KMS-11 (cell line): ENCODE data around the gene MTAP.

Source experiments
- H2AFZ ChIP-seq: fragments of 200-600 bp; sonication (generic); 2 replicates; pipeline ENCODE4 v1.6.1; 2016; ENCODE audit warnings: antibody characterized with exemption, mixed run types, low read depth
- H3K27ac ChIP-seq: fragments of 200-600 bp; sonication (generic); 2 replicates; pipeline ENCODE4 v1.6.1; 2016; ENCODE audit warnings: mild to moderate bottlenecking, mixed run types
- H3K27me3 ChIP-seq: fragments of 200-600 bp; sonication (generic); 2 replicates; pipeline ENCODE4 v1.6.1; 2017; ENCODE audit warnings: mild to moderate bottlenecking, low read depth, mixed run types, moderate library complexity; ENCODE audit not compliant: insufficient read depth
- H3K36me3 ChIP-seq: fragments of 200-600 bp; sonication (generic); 2 replicates; pipeline ENCODE4 v1.6.1; 2017; ENCODE audit warnings: mild to moderate bottlenecking, mixed run types; ENCODE audit not compliant: insufficient read depth
- H3K4me1 ChIP-seq: fragments of 200-600 bp; sonication (generic); 2 replicates; pipeline ENCODE4 v1.6.1; 2016; ENCODE audit warnings: mild to moderate bottlenecking, low read depth, mixed run types; ENCODE audit not compliant: poor library complexity, severe bottlenecking
- H3K4me2 ChIP-seq: fragments of 200-600 bp; sonication (generic); 2 replicates; pipeline ENCODE4 v1.7.0; 2016; ENCODE audit warnings: mild to moderate bottlenecking, mixed run types
- H3K4me3 ChIP-seq: fragments of 200-600 bp; sonication (generic); IDR thresholded peaks from 2 replicates; pipeline ENCODE4 v1.6.1; 2017; ENCODE audit warnings: low read depth, low read length, mixed read lengths; ENCODE audit not compliant: insufficient read depth
- H3K79me2 ChIP-seq: fragments of 200-600 bp; sonication (generic); 2 replicates; pipeline ENCODE4 v1.6.1; 2016; ENCODE audit warnings: low read depth, mixed run types; ENCODE audit not compliant: insufficient read depth
- H3K9ac ChIP-seq: fragments of 200-600 bp; sonication (generic); 2 replicates; pipeline ENCODE4 v1.6.1; 2016; ENCODE audit warnings: mild to moderate bottlenecking, mixed run types
- H4K20me1 ChIP-seq: fragments of 200-600 bp; sonication (generic); 2 replicates; pipeline ENCODE4 v1.6.1; 2016; ENCODE audit warnings: mild to moderate bottlenecking, mixed run types; ENCODE audit not compliant: insufficient read depth
- TF ChIP-seq, protein P1 (sequence below): fragments of 200-600 bp; sonication (generic); conservative IDR thresholded peaks from 2 replicates; pipeline ENCODE4 v1.6.1; 2017; ENCODE audit warnings: low read depth, mild to moderate bottlenecking, antibody characterized with exemption, low read length, moderate library complexity, mixed read lengths

The MTAP gene

DNA sequence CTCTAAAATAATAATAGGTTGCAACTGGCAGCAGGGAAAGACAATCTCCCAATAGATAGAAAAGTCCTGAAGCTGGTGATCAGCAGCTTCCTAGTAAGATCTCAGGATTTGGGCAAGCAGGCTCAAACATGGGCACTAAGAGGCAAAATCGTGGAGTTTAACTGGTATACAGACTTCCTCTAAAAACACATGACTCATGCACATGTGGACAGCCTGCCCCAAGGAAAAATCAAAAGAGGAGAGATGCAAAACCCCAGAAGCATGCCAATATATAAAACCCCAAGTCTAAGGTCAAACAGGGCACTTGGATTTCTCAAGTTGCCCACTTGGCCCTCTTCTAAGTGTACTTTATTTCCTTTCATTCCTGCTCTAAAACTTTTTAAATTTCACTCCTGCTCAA lies 129.0 kb downstream of the MTAP start:
- H3K4me1 ChIP-seq = no peaks in the 10 kb centered on the region
- no peak overlapping the region for H3K27ac ChIP-seq
- no peak overlapping the region for H3K4me3 ChIP-seq
- H2AFZ ChIP-seq = no peak overlapping the region
- H3K4me2 ChIP-seq = no peak overlapping the region
- H3K9ac ChIP-seq = no peak overlapping the region
- TF ChIP-seq, protein P1, sequence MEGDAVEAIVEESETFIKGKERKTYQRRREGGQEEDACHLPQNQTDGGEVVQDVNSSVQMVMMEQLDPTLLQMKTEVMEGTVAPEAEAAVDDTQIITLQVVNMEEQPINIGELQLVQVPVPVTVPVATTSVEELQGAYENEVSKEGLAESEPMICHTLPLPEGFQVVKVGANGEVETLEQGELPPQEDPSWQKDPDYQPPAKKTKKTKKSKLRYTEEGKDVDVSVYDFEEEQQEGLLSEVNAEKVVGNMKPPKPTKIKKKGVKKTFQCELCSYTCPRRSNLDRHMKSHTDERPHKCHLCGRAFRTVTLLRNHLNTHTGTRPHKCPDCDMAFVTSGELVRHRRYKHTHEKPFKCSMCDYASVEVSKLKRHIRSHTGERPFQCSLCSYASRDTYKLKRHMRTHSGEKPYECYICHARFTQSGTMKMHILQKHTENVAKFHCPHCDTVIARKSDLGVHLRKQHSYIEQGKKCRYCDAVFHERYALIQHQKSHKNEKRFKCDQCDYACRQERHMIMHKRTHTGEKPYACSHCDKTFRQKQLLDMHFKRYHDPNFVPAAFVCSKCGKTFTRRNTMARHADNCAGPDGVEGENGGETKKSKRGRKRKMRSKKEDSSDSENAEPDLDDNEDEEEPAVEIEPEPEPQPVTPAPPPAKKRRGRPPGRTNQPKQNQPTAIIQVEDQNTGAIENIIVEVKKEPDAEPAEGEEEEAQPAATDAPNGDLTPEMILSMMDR = no peak
- H3K36me3 ChIP-seq = no peaks in the 10 kb centered on the region
- H3K79me2 ChIP-seq = no peaks in the 10 kb centered on the region
- H3K27me3 ChIP-seq = no peaks in the 10 kb centered on the region
- H4K20me1 ChIP-seq = no peaks in the 10 kb centered on the region

DNA sequence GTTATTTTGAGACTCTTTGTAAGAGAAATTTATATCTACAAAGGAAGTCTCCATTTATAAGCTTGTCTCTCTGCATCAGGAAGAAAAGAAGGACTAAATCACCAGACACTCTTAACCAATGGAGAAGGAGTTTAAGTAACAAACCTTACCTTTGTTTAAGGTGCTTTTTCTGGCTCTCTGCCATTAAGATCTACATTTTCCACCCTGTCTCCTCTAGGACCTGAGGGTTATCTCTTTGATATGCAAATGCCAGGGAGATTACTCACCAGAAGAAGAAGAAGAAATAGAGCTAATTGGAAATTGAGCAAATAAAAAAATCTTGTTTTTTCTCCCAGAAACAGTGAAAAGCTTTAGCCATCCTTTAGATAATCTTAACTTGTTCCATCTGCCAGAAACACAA lies 130.8 kb downstream of the MTAP start:
- Histone ChIP-seq H3K27me3 (no peaks in the 10 kb centered on the region), H4K20me1 (no peaks in the 10 kb centered on the region), H3K4me1 (no peaks in the 10 kb centered on the region), H3K9ac (no peak overlapping the region), H3K79me2 (no peaks in the 10 kb centered on the region), H3K4me3 (no peak overlapping the region), H3K4me2 (no peak overlapping the region), H3K27ac (no peak overlapping the region), H3K36me3 (no peaks in the 10 kb centered on the region), H2AFZ (no peak overlapping the region)
- TF ChIP-seq, protein P1 = no peak

DNA sequence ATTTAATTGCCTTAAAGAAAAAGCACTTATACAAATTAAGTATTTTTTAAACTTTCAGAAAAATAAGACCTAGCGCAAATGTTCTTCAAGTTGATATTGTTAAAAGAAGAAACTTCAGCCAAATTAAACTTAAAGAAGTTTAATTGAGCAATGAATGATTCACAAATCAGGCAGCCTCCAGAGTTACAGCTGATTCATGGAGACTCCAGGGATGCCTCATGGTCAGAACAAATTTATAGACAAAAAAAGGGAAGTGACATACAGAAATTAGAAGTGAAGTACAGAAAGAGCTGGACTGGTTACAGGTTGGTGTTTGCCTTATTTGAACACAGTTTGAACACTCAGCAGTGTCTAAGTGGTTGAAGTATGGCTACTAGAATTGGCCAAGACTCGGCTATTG lies 131.4 kb downstream of the MTAP start:
- Histone ChIP-seq H2AFZ (no peak overlapping the region), H3K4me1 (no peaks in the 10 kb centered on the region), H3K4me3 (no peak overlapping the region), H4K20me1 (no peaks in the 10 kb centered on the region), H3K27ac (no peak overlapping the region), H3K27me3 (no peaks in the 10 kb centered on the region), H3K36me3 (no peaks in the 10 kb centered on the region), H3K4me2 (no peak overlapping the region), H3K79me2 (no peaks in the 10 kb centered on the region), H3K9ac (no peak overlapping the region)
- TF ChIP-seq, protein P1 = no peak

DNA sequence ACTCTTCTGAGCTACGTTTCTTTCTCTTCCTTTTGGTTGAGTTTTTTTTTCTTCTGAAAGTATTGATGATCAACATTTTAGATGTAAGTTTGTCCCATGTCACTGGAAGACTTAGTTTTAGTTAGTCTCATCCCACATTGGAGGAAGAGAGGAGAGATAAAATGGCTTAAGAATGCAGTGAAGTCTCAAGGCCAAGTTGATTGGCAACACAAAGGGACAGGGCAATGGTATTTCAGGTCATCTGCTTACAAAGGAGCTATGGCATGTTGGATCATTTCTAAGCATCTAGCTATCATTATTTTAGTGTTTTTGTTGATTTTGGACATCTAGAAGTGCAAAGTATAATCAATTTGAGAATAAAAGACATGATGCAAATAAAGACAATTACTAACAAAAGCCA lies 133.2 kb downstream of the MTAP start:
- no peaks in the 10 kb centered on the region for H4K20me1 ChIP-seq
- no peak overlapping the region for H3K27ac ChIP-seq
- H3K36me3 ChIP-seq = no peaks in the 10 kb centered on the region
- TF ChIP-seq, protein P1 = no peak
- H2AFZ ChIP-seq = no peak overlapping the region
- no peaks in the 10 kb centered on the region for H3K4me1 ChIP-seq
- H3K27me3 ChIP-seq = no peaks in the 10 kb centered on the region
- H3K79me2 ChIP-seq = no peaks in the 10 kb centered on the region
- H3K4me2 ChIP-seq = no peak overlapping the region
- H3K9ac ChIP-seq = no peak overlapping the region
- H3K4me3 ChIP-seq = no peak overlapping the region

DNA sequence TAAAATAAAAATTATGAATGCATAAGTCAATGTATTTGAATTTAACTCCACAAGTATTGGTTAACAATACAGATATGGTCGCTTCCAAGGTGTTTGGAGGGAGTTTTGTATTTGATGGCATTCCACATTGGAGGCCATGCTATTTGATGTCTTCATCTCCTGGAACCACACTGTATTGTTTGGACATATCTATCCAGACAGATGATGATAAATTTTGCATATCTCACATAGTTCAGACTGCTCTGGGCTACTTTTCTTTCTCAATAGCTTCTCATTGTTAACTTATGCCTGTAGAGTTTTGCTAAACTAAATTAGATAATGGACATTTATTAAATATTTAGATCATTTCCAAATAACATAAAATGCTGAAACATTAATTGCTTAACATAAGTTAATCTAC lies 133.7 kb downstream of the MTAP start:
- Histone ChIP-seq H4K20me1 (no peaks in the 10 kb centered on the region), H3K9ac (no peak overlapping the region), H3K4me2 (no peak overlapping the region), H2AFZ (no peak overlapping the region), H3K4me1 (no peaks in the 10 kb centered on the region), H3K27me3 (no peaks in the 10 kb centered on the region), H3K36me3 (no peaks in the 10 kb centered on the region), H3K79me2 (no peaks in the 10 kb centered on the region), H3K27ac (no peak overlapping the region), H3K4me3 (no peak overlapping the region)
- TF ChIP-seq, protein P1 = no peak
